Measurements from ENCODE around the gene RNASEH2A.

GRCh38 chr19:12821761-12822160 is 15.4 kb downstream of the RNASEH2A start:
- no peak for TF ChIP-seq POLR2A (IDR thresholded peaks at IDR 0.05)
- no peak for TF ChIP-seq CTCF (IDR thresholded peaks at IDR 0.05)

All from adrenal gland (tissue), 5 donors.